Breast epithelium (tissue), 4 donors: ENCODE measurements around the gene TACO1. TPM values are rescaled to one million over a fixed set of nuclear protein-coding genes. Genes with fewer than 3 reads are reported as not detected.
A peak's percentile ranks its signal among the peaks of the same experiment; 100 is the strongest.

ENCODE experiments used
- DNase-seq, 2 donors: peaks; one replicate each; pipeline ENCODE4 v3.0.0-alpha.2; 2019; ENCODE audit warnings: low spot score in 2 of 2
- H3K27ac ChIP-seq, 2 donors: fragments of 200-600 bp; sonication (generic) in 1 of 2; one replicate each; pipeline ENCODE4 v1.5.1; 2016 to 2019; ENCODE audit warnings: mild to moderate bottlenecking in 1 of 2
- H3K27me3 ChIP-seq, 2 donors: fragments of 200-600 bp; sonication (generic) in 1 of 2; one replicate each; pipeline versions ENCODE4 v1.5.1 to v1.6.0; 2017 to 2019; ENCODE audit warnings: control low read depth in 1 of 2, mild to moderate bottlenecking in 1 of 2
- H3K36me3 ChIP-seq: fragments of 200-600 bp; one replicate; pipeline ENCODE4 v1.5.1; 2019
- H3K4me1 ChIP-seq, 2 donors: fragments of 200-600 bp; sonication (generic); one replicate each; pipeline ENCODE4 v1.5.1; 2016 to 2019; ENCODE audit warnings: control low read depth in 1 of 2
- H3K4me3 ChIP-seq, 3 donors: fragments of 200-600 bp; sonication (generic); 1 replicate in 2 of 3; 2 replicates in 1 of 3; pipeline ENCODE4 v1.5.1; 2016 to 2019; ENCODE audit warnings: mild to moderate bottlenecking in 3 of 3, moderate library complexity in 2 of 3
- H3K9me3 ChIP-seq, 2 donors: fragments of 200-600 bp; sonication (generic) in 1 of 2; one replicate each; pipeline ENCODE4 v1.5.1; 2016 to 2019; ENCODE audit warnings: control low read depth in 1 of 2
- CTCF ChIP-seq, 3 donors: fragments of 450-650 bp; IDR thresholded peaks; one replicate each; pipeline ENCODE4 v1.5.1; 2016 to 2017; ENCODE audit warnings: antibody characterized with exemption in 3 of 3, mild to moderate bottlenecking in 3 of 3, moderate library complexity in 3 of 3
- POLR2A ChIP-seq: fragments of 450-650 bp; IDR thresholded peaks from one replicate; pipeline ENCODE4 v1.6.1; 2016; ENCODE audit warnings: antibody characterized with exemption, mild to moderate bottlenecking, moderate library complexity
- POLR2AphosphoS5 ChIP-seq, 3 donors: sonication (generic); formaldehyde crosslinking; IDR thresholded peaks; one replicate each; pipeline ENCODE4 v1.6.1; 2017; ENCODE audit warnings: antibody characterized with exemption in 3 of 3
- intact Hi-C: fragments of 100-400 bp; cut with DNase I; formaldehyde crosslinking; loops from one replicate; pipeline ENCODE4 v1.15.1; 2023; ENCODE audit warnings: low total_unique reads
- total RNA-seq, 3 donors: library from RNA; depleted of rRNA; stranded (reverse); fragments of >200 nt; gene quantifications; one replicate each; pipeline ENCODE4 v1.1.0, GENCODE V29; 2016

Gene TACO1
- total RNA-seq, 3 donors from 2014 or later: 11.0 to 12.4 (median 11.1) TPM

- Histone ChIP-seq H3K9me3 (no peaks in the 10 kb centered on the region), H3K4me1 (no peaks in the 10 kb centered on the region), H3K27me3 (no peaks in the 10 kb centered on the region), H3K4me3 (no peak overlapping the region), H3K36me3 (no peaks in the 10 kb centered on the region), H3K27ac (peak overlapping the region in 1 of 2 donors; percentile 8)
- DNase-seq: no peak
- intact Hi-C loops: no loop called here
- TF ChIP-seq POLR2AphosphoS5 (IDR thresholded peaks at IDR 0.05) (no peak), POLR2A (no peak), CTCF (IDR thresholded peaks at IDR 0.05) (no peak)
Measured at GRCh38 chr17:63635787-63636186, 35.1 kb downstream of the TACO1 start.

GRCh38 chr17:63639125-63639524 lies 38.4 kb downstream of the TACO1 start:
- Histone ChIP-seq H3K4me1 (no peaks in the 10 kb centered on the region), H3K4me3 (no peak overlapping the region), H3K9me3 (no peaks in the 10 kb centered on the region), H3K36me3 (no peaks in the 10 kb centered on the region), H3K27me3 (no peaks in the 10 kb centered on the region), H3K27ac (no peak overlapping the region)
- TF ChIP-seq POLR2AphosphoS5 (IDR thresholded peaks at IDR 0.05): no peak
- TF ChIP-seq CTCF (IDR thresholded peaks at IDR 0.05): no peak
- no peak for TF ChIP-seq POLR2A
- DNase-seq: no peak
- intact Hi-C loops: no loop called here

GRCh38 chr17:63640038-63640437 lies 39.3 kb downstream of the TACO1 start:
- Histone ChIP-seq H3K4me1 (no peaks in the 10 kb centered on the region), H3K27me3 (no peaks in the 10 kb centered on the region)
- intact Hi-C loops: no loop called here

GRCh38 chr17:63641692-63642448 lies 41.2 kb downstream of the TACO1 start:
- H3K9me3 ChIP-seq: no peaks in the 10 kb centered on the region
- no peaks in the 10 kb centered on the region for H3K36me3 ChIP-seq
- H3K4me3 ChIP-seq: no peak overlapping the region
- intact Hi-C loops: no loop called here
- no peak for DNase-seq
- no peaks in the 10 kb centered on the region for H3K27me3 ChIP-seq
- TF ChIP-seq CTCF (IDR thresholded peaks at IDR 0.05) (no peak), POLR2AphosphoS5 (IDR thresholded peaks at IDR 0.05) (no peak), POLR2A (no peak)
- peaks cover 0 to 3% of the 10 kb centered on the region in 2 donors for H3K4me1 ChIP-seq
- H3K27ac ChIP-seq: no peak overlapping the region

More at GRCh38 chr17:63640038-63640437, 39.3 kb downstream of the TACO1 start:
- Histone ChIP-seq H3K27ac (no peak overlapping the region), H3K9me3 (no peaks in the 10 kb centered on the region), H3K36me3 (no peaks in the 10 kb centered on the region), H3K4me3 (no peak overlapping the region)
- TF ChIP-seq POLR2A: no peak
- no peak for TF ChIP-seq CTCF (IDR thresholded peaks at IDR 0.05)
- TF ChIP-seq POLR2AphosphoS5 (IDR thresholded peaks at IDR 0.05): no peak
- DNase-seq: no peak

GRCh38 chr17:63644846-63645245 lies 44.2 kb downstream of the TACO1 start:
- H3K36me3 ChIP-seq: no peaks in the 10 kb centered on the region
- intact Hi-C loops: no loop called here
- H3K27ac ChIP-seq: no peak overlapping the region
- peaks cover 0 to 12% of the 10 kb centered on the region in 2 donors for H3K4me1 ChIP-seq
- DNase-seq: no peak
- TF ChIP-seq POLR2AphosphoS5 (IDR thresholded peaks at IDR 0.05) (no peak), CTCF (IDR thresholded peaks at IDR 0.05) (no peak), POLR2A (no peak)
- H3K4me3 ChIP-seq: no peak overlapping the region
- H3K27me3 ChIP-seq: no peaks in the 10 kb centered on the region
- H3K9me3 ChIP-seq: no peaks in the 10 kb centered on the region
